HG03196 (cell line): Measurements from ENCODE around the gene ABCA4.

Experiments
- ATAC-seq: cut with Tn5 transposase; IDR thresholded peaks from one replicate; pipeline ENCODE4 v1.9.1; 2021; ENCODE audit not compliant: unreplicated experiment

ABCA4 gene

DNA sequence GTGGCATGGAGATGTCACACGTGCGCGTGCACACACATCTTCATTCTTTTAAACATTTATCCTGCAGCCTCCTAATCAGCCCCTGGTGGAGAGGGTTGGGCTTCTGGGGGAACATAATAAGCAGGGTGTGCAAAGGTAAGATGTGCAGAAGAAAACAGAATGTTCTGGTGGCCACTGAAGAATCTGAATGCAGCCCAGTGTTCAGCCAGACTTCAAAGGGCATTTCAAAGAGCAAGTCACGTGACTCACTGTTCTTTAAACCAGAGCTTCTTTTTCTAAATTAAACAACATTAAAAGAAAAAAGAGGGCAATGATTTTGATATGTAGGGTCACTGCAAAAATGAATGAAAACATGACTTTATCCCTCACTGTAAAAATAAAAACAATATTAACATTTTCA lies 89.8 kb downstream of the ABCA4 start:
- no peak for ATAC-seq

DNA sequence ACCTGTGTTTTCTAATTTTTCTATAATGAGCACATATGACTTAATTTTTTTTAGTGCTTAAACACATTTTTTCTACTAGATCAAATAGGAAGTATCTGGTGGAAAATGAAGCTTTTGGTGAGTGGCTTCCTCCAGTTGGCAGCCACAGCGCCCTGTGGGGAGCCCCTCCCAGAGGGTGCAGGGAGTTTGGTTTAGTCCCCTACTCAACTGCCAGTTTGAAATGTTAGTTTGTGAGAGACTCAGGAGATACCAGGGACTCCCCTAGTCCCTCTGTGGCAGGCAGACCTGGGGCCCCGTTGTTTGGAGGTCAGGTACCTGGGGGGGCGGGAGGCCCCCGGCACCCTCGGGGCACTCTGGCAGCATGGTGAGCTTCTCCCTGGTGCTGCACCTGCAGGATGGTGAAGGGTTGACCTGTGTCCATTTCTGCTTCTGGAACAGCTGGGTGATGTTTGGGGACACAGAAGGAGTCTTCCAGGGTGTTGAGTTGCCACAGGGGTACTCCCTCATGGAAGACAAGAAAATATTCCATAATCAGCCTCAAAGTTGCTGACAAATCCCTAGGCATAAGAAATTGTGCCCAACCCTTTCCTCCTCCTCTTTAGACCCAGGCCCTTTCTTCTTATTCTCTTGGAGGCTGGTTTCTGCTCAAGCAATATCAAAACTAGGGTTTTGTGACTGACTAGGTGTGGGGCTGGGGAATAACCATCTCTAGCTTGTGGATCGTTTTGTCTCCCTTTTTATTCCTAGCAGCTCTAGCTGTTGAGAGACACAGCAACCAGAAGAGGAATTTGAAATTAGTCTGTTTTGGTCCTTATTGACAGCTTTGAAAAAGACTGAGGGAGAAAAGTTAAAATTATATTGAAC lies 91.6 kb downstream of the ABCA4 start:
- no peak for ATAC-seq

DNA sequence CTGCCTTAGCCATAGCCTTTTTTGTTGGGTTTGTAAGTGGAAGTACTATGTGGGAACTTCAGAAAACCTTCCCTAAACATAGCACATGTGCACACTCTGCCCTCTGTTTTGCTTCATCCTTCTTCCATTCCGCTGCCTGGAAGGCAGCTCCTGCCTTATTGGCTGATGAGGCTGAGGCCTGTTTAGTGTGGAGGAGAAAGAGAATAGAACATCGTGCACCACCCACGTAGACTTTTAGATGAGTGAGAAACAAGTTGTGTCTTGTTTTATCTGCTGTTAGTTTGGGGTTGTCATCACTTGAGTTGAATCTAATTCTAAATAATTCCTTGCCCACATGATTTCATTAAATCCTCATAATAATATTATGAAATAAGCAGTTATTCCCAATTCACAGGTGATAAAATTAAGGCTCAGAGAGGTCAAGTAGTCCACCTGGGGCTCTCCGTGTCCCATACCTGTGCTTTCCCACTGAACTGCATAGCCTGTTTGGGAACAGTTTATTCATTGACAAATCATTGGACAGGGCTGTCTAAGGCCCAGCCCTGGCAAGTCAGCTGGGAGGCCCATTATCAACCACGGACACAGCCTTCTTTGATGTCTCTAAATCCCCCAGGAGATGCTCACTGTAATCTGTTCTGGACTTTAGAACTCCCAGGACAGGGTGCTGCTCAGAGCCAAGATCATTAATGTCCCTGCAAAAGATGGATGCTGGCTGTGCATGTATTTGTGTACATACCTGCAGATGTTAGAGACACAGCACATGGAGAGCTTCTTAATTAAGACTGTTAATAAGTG lies 93.0 kb downstream of the ABCA4 start:
- no peak for ATAC-seq

DNA sequence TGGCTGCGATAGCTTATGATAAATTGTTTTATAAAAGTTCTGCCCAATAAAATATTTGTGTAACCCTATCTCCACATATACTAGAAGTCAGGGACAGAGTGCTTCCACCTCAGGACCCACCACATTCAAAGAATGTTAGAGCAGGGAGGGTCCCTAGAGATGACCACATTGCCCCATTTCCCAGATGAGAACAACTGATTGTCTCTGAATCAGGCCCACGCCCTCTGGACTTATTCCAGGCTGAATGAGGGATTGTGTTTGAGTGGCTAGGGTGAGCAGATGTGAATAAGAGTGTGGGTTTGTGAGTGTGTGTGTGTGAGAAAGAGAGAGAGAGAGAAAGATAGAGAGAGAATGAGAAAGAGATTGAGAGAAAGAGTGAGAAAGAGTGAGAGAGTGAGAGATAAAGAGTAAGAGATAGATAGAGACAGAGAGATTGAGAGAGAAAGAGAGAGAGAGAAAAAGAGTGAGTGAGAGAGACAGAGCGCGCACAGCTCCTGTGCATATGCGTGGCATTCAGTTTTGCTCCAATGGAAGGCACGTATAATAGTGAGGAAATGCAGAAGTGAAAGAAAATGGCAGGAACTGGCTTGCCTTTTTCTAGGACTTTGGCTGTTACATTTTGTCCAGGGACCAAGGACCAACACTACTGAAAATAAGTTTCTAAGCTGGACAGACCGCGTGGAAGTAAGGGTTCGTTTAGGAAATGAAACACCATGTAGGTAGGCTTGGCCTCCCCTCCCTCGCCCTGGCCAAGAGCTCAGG lies 94.1 kb downstream of the ABCA4 start:
- ATAC-seq: no peak

DNA sequence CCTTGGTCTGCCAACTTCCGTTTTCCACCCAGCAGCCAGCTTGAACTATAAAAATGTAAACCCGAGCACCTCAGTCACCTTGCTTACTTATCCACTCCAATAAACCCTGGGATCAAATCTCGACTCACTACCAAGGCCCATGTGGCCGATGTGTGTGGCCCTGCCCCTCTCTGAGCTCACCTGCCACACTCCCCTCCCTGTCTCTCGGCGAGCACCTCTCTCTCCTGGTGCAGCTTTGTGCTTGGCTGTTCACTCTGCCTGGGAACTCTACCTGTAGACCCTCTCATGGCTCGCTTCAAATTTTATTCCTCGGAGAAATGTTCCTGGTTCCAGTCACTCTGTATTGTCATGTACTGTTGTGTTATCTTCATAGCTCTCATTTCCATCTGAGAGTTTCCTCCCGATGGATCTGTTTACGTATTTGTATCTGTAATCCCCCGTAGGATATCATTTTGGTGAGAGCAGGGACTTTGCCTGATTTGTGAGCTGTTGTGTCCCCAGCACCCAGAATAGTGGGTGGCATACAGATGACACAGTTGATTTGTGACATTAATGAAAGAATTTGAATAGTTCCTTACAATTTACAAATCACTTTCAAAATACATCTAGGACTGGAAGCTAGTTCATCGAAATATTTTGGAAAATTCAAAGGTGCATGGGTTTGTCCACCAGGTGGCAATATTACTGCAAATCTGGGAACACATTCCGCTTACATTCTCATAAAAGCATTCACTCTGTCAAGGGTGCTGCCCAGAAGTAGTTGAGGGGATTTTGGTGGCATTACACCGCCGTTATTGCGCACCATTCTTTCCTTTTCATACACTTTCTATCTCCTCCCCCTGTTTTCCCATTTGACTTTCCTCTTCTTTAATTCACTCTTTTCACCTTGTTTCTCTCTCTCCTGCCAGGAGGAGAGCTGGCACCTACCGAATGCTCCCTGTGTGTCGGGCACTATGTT lies 95.3 kb downstream of the ABCA4 start:
- ATAC-seq: no peak

DNA sequence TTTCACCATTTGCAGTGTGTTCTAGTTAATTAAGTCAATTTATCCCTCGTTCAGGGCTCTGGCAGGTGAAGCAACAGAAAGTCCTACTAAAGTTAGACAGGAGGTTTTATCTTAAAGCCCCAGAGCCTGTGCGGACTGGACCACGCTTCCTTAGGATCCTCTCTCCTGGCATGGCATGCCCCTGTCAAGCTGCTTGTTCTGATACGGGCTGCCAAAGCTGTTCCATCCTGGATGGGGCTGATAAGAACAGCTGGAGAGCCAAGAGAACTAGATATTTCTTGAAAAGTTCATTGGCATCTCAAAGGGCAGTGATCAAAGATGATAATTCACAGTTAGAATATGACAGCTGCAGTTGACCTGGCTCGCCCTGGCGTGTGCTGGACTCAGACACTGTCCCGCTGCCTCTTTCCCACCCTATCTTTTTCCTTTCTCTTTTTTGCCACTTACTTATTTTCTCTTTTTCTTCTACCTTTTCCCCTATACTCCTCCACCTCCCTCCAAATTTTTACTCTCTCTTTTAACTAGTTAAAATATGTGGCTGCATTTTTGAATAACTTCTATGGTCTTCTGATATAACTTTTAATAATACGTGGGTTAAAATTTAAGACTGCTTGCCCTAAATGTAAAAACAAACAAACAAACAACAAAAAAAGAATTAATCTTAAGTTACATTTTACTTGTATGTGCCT lies 96.7 kb downstream of the ABCA4 start:
- no peak for ATAC-seq

DNA sequence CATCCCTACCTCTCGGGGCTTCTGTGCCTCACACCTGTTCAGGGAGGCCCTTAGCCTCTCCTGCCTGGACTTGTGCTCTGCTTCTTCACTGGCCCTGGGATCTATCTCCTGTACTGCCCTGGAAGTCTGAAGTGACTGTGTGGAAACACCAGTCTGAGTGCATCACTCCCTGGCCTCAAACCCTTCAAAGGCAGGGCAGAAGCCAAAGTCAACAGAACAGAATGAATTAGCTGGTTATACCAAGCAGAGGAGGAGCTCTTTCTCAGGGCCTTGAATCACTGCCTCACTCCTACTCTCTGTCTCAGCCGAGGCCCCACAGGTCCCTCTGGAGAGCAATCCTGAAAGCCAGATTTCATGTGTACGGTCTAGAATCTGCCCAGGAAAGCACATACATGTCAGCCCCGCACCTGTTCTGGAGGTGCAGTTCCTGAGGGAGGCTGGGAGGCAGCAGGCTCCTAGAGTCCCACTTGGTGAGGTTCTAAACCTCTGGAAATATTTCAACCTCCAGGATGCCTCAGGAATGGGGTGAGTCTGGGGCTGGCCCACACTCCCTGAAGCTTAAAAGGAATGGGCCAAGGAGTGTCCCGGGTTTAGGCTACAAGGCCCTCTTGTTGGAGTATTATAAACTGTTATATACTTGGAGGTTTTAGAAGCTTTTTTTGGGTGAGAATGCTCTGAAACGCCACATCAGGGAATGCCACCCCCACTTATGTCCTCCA lies 98.3 kb downstream of the ABCA4 start:
- no peak for ATAC-seq

DNA sequence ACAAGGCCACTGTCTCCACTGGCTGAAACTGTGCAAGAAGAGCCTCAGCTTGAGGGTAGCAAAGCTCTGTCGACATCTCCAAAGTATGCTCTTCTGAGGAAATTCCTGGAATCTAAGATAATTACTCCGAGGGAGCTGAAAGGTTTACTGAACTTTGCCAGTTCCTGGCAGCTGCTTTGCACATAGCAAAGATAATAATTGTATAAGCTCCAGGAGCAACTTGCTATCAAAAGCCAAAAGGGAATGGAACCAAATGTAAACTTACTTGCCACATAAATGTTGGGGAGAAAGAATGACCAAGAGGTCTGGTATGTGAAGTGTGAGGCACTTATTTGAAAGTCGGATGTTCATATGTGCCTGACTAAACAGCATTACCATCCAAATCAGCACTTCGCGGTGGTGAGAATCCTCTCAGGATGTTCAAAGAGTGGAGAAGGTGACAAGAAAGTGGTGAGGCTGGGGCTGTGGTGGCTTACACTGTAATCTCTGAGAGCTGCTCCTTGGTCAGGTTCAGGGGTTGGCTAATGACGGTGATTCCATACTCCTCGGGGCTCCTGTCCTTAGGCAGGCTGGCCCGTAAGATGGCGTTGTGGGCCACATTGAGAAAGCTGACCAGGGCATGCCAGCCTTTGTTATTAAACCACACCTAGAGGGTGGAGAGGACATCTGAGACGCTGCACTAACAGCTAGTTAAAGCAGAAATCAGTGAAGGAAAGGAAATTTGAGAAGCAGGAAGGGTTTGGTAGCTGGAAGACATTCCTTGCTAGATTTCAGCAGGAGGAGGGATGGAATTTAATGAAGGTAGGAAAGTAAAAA lies 100.0 kb downstream of the ABCA4 start:
- no peak for ATAC-seq

DNA sequence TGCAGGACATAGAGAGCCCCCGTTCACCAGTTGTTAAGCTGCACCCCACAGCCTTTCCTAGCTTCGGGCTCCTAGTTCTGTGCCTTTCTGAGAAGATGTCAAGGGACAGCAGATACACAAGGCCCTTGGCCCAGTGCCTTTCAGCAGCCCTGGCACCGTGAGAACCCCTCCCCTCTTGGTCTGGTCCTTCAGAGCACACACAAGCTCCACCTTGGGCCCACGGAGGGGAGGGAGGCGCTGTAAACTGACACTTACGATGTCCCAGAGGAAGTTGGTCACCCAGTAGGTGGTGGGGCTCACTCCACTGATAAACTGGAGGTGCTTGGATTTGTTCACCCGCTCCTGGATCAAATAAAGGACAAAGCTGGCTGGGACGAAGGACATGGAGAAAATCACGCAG lies 101.6 kb downstream of the ABCA4 start:
- ATAC-seq: no peak

DNA sequence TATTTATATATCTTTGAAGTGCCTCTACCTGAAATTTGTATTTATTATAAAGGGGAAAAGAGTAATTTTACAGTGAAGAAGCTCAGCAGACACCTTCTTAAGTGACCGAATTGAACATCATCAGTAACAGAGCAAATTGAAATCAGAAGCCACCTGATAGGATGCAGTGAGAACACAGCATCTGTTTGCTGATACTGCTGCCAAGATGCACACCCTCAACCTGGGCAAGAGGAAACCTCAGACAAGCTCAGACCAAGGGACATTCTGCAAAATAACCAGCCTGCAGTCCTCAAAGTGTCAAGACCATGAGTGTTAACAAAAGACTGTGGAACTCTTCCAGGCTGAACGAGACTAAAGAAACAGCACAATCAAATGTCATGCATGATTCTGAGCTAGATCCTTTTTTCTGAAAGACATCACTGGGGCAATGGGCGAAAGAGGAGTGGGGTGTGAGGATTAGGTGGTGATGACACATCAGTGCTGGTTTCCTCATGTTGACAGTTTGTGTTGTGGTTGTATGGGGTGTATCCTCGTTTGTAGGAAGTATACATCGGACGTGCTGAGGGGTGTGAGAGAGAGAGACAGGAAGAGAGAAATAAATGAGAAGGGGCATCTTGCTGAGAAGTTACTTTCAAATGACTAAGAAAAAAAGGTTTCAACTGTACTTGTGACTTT lies 103.7 kb downstream of the ABCA4 start:
- ATAC-seq: no peak

DNA sequence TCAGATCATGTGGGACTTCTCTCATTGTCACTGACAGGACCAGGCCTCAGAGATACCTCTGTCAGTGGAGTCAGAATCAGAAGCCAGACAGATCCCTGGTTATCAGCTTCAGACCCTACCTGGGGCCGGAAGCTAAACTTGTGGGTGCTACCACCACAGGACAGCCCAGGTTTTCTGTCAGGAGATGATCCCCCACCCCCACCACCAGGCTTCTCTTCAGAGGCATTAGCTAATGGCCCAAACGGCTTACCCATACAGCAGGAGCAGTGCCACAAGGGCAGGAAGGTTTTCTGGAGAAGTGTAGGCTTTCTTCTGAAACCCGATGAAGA lies 105.5 kb downstream of the ABCA4 start:
- ATAC-seq: no peak

DNA sequence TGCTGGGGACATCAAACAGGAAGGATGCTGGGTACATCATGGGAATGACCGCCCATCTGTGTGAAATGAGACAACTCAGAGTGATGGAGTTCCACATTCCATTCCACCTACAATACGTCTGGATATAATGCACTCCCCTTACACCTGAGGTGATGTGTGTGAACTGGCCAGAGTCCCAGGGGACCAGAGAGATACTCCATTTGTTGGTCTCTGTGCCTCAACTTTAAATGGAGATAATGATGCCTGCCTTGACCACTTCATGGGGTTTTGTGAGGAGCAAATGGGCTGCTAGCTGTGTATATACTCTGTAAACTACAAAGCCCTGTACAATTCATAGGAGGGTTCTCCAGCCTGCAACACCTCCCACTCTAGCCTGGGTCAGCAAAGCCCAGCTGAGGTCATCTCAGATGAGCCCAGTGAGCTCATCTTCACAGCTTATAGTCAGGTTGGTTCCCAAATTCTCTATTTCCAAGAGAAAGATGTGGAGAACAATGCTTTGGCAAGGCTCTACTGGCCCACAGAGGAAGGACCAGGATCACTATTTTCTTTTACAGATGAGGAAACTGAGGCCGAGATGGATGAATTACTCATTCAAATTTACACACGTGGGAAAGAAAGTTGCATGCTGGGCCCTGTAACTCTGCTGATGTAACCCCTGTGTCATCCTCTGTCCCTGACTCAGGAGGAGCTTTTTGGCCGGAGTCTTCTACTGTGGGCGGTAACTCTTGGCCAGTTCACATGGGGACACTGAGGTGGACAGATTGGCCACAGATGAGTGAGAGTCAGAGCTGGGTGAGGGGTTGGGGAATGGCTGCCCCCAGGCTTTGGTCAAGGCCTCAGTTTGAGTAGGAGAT lies 106.1 kb downstream of the ABCA4 start:
- no peak for ATAC-seq

DNA sequence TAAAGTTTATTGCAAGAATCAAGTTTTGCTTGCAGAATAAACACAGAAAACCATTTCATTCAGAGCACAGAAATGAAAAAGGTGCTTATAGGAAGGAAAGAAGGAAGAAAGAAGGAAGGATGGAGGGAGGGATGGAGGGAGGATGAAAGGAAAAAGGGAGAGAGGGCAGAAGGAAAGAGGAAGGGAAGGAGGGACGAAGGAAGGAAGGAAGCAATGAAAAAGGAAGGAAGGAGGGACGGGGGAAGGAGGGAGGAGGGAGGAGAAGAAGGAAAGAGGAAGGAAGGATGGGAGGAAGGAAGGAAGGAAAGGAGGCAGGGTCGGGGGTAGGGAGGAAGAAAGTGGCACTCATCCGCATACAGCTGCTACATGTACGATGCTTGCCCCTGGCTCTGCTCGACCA lies 106.9 kb downstream of the ABCA4 start:
- no peak for ATAC-seq

DNA sequence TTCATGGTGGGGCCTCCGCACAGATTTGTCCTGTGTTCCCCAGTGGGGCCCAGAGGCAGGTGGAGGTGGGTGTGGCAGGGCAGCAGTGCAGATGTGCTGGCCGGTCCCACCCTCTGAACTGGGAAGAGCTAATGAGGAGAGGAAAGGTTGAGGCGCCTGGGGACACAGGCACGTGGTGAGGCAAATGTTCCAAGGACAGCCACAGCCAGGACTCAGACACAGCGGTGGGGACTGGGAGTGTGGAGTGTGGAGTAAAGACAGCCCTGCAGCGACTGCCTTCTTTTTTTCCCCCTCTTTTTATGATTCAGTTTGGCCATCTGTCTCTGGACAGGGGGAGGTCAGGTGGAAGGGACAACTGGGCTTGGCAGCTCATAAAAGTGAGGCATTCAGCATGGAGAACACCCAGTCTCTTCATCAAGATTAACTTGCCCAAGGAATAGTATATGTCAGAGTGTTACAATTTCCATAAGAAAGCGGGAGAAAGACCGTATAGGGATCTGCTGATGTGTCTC lies 107.5 kb downstream of the ABCA4 start:
- no peak for ATAC-seq

DNA sequence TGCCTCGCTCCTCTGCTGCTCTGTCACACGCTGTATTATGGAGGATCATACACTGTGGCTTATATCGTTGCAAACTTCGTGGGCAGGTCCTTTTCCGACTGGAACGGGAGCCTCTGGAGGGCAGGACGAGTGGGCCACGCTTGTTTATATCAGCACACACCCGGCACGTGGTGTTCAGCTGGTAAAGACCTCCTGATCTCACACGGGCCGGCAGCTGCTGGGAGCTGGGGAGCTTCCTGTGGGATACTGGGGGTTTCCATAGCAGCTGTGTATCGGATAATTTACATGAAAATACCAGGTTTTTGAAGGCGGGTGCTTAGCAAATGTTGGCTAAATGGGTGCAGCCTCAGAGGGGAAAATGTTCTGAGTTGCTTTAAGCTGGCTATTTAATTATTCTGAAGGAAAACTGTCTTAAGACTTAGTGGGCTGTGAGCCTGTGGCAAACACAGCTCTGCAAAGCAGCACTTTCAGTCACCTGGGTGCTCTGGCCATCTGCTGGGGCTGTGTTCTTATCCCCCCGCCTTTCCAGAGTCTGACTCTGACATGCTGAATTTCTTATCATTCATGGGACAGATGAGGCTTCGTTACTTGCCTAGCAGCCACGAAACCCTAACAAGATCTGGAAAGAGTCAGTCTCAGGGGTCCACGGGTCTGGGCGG lies 108.1 kb downstream of the ABCA4 start:
- ATAC-seq: no peak
